Neural cell (in vitro differentiated cells): ENCODE data around the gene ABCE1. TPM values are rescaled to one million over a fixed set of nuclear protein-coding genes. Genes with fewer than 3 reads are reported as not detected.

Experiments used
- H2AFZ ChIP-seq: fragments of 200-600, 300-800 bp; sonication (generic), shearing (Covaris generic); 2 replicates; pipeline ENCODE4 v1.6.0; 2014; ENCODE audit warnings: low read depth, mild to moderate bottlenecking, antibody characterized with exemption, low read length, moderate library complexity
- H3F3A ChIP-seq: fragments of 200-600 bp; shearing (Covaris generic); 2 replicates; pipeline ENCODE4 v1.6.1; 2016; ENCODE audit warnings: mild to moderate bottlenecking, moderate library complexity, mixed read lengths, antibody characterized with exemption, low read length; ENCODE audit not compliant: insufficient read depth, poor library complexity, severe bottlenecking
- H3K27ac ChIP-seq: fragments of 200-600, 300-800 bp; sonication (generic), shearing (Covaris generic); 2 replicates; pipeline ENCODE4 v1.5.1; 2014; ENCODE audit warnings: mild to moderate bottlenecking, low read length, moderate library complexity
- H3K27me3 ChIP-seq: fragments of 300-800, 200-600 bp; sonication (generic), shearing (Covaris generic); 2 replicates; pipeline ENCODE4 v1.6.0; 2014; ENCODE audit warnings: mild to moderate bottlenecking, low read depth, low read length, moderate library complexity; ENCODE audit not compliant: insufficient read depth
- H3K36me3 ChIP-seq: fragments of 300-800, 200-600 bp; sonication (generic), shearing (Covaris generic); 2 replicates; pipeline ENCODE4 v1.5.1; 2014; ENCODE audit warnings: mild to moderate bottlenecking, antibody characterized with exemption, low read length, moderate library complexity; ENCODE audit not compliant: insufficient read depth
- H3K4me2 ChIP-seq: fragments of 300-800, 200-600 bp; sonication (generic), shearing (Covaris generic); 2 replicates; pipeline ENCODE4 v1.6.0; 2014; ENCODE audit warnings: mild to moderate bottlenecking, low read length
- H3K4me3 ChIP-seq: fragments of 300-800, 200-600 bp; sonication (generic), shearing (Covaris generic); 2 replicates; pipeline ENCODE4 v1.5.1; 2014; ENCODE audit warnings: mild to moderate bottlenecking, low read length, moderate library complexity
- H3K79me2 ChIP-seq: fragments of 200-600 bp; shearing (Covaris generic); replicated peaks from 2 replicates; pipeline ENCODE4 v1.6.0; 2014; ENCODE audit warnings: mild to moderate bottlenecking, low read length, moderate library complexity; ENCODE audit not compliant: insufficient read depth
- H3K9ac ChIP-seq: fragments of 300-800, 200-600 bp; sonication (generic), shearing (Covaris generic); 2 replicates; pipeline ENCODE4 v1.6.1; 2016; ENCODE audit warnings: mild to moderate bottlenecking, low read length, mixed read lengths
- H3K9me2 ChIP-seq: fragments of 200-600 bp; shearing (Covaris generic); 2 replicates; pipeline ENCODE4 v1.6.1; 2016; ENCODE audit warnings: mild to moderate bottlenecking, low read length, mixed read lengths; ENCODE audit not compliant: insufficient read depth
- H3K9me3 ChIP-seq: fragments of 200-600, 300-800 bp; sonication (generic), shearing (Covaris generic); 2 replicates; pipeline ENCODE4 v1.6.1; 2016; ENCODE audit warnings: mild to moderate bottlenecking, mixed run types, low read length, moderate library complexity, mixed read lengths
- H4K20me1 ChIP-seq: fragments of 200-600 bp; shearing (Covaris generic); 2 replicates; pipeline ENCODE4 v1.6.1; 2016; ENCODE audit warnings: mild to moderate bottlenecking, mixed run types; ENCODE audit not compliant: insufficient read depth
- EP300 ChIP-seq: fragments of 450-650 bp; conservative IDR thresholded peaks from 2 replicates; pipeline ENCODE4 v1.6.1; 2014; ENCODE audit warnings: antibody characterized with exemption, mild to moderate bottlenecking, moderate library complexity; ENCODE audit not compliant: poor library complexity, severe bottlenecking
- EZH2 ChIP-seq: fragments of 200-600, 300-800 bp; shearing (Covaris generic), sonication (generic); IDR thresholded peaks from 2 replicates; pipeline ENCODE4 v1.6.1; 2014; ENCODE audit warnings: antibody characterized with exemption, low read length, borderline replicate concordance, mild to moderate bottlenecking; ENCODE audit not compliant: insufficient read depth, poor library complexity, severe bottlenecking
- MXI1 ChIP-seq: fragments of 450-650 bp; conservative IDR thresholded peaks from 2 replicates; pipeline ENCODE4 v1.6.1; 2014; ENCODE audit warnings: antibody characterized with exemption, mild to moderate bottlenecking; ENCODE audit not compliant: poor library complexity, severe bottlenecking
- POLR2AphosphoS5 ChIP-seq: IDR thresholded peaks from 2 replicates; pipeline ENCODE4 v1.6.1; 2012
- RAD21 ChIP-seq: fragments of 450-650 bp; conservative IDR thresholded peaks from 2 replicates; pipeline ENCODE4 v1.6.1; 2014; ENCODE audit warnings: antibody characterized with exemption, mild to moderate bottlenecking, moderate library complexity
- SMC3 ChIP-seq: fragments of 450-650 bp; conservative IDR thresholded peaks from 2 replicates; pipeline ENCODE4 v1.6.1; 2014; ENCODE audit warnings: antibody characterized with exemption, mild to moderate bottlenecking, moderate library complexity; ENCODE audit not compliant: poor library complexity
- TAF1 ChIP-seq: IDR thresholded peaks from 2 replicates; pipeline ENCODE4 v1.6.1; 2012; ENCODE audit warnings: low read depth
- polyA plus RNA-seq: library from polyadenylated mRNA; depleted of rRNA; stranded (reverse); fragments of >200 nt; gene quantifications from 2 replicates; pipeline ENCODE4 v1.2.3, GENCODE V29; 2014
- TF ChIP-seq, protein P1 (sequence below): fragments of 450-650 bp; IDR thresholded peaks from 2 replicates; pipeline ENCODE4 v1.5.1; 2014; ENCODE audit warnings: antibody characterized with exemption, mild to moderate bottlenecking, moderate library complexity; ENCODE audit not compliant: poor library complexity, severe bottlenecking
- TF ChIP-seq, protein P2 (sequence below): IDR thresholded peaks from 2 replicates; pipeline ENCODE4 v1.6.1; 2012; ENCODE audit warnings: borderline replicate concordance

The ABCE1 gene
- polyA plus RNA-seq, 1 donor from 2014 or later, result 96.9 TPM

DNA sequence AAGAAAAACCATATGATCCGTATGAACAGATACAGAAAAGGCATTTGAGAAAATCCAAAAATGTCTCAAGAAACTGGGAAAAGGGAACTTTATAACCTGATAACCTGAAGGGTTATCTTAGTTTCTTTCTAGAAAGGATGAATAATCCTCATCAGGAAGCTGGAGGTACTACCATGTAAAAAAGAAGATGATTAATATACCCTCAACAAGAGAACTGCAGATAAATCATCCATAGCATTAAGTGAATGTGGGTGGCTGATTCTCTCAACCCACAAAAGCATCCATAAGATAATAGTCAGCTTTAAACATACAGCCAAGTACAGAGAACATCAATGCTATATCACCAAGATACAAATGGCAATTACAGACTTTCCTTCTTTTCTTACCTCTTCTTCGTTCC, 26.6 kb upstream of the ABCE1 start:
- Histone ChIP-seq H3K9ac (no peak overlapping the region), H3K4me3 (no peak overlapping the region), H4K20me1 (no peaks in the 10 kb centered on the region), H3K27me3 (no peaks in the 10 kb centered on the region), H3K9me3 (no peaks in the 10 kb centered on the region), H2AFZ (no peak overlapping the region), H3F3A (no peaks in the 10 kb centered on the region), H3K9me2 (no peaks in the 10 kb centered on the region), H3K27ac (no peak overlapping the region), H3K36me3 (no peaks in the 10 kb centered on the region), H3K79me2 (no peaks in the 10 kb centered on the region), H3K4me2 (no peak overlapping the region)
- TF ChIP-seq POLR2AphosphoS5 (no peak), SMC3 (no peak), EZH2 (no peak), RAD21 (no peak)

DNA sequence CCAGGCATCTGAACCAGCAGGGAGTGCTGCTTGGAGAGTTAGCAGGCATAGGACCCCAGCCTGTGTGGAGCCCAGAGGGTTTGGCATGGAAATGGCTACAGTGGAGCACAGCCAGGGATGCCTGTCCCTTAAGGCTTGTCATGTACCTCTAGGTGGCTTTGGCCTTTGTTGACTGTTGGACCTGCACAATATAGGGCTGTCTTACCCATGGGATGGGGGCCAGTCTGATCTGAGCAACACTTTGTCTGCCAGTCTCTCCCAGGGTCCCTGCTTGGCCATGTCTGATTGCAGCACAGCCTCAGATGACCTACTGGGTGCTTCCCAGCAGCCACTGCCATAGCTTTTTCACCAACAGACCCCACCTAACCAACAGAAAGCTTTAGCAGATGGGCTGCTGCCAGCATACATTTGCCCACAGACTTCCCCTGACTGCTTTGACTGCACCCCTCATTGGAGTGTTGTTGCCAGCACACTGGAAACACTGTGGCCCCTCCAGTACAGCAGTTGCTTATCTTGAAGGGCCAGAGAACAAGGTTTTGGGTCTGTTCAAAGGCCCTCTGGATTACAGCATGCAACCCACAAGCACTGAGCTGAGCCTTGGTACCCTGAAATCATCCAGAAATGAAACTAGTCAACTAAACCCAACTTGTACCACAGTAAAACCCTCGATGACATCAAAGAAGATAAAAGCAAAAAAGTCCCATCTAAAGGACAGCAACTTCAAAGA, 22.2 kb upstream of the ABCE1 start:
- Histone ChIP-seq H3F3A (no peaks in the 10 kb centered on the region), H3K9me2 (no peaks in the 10 kb centered on the region), H3K9ac (no peak overlapping the region), H3K4me3 (no peak overlapping the region), H2AFZ (no peak overlapping the region), H3K36me3 (no peaks in the 10 kb centered on the region), H3K9me3 (no peaks in the 10 kb centered on the region), H4K20me1 (no peaks in the 10 kb centered on the region), H3K27ac (no peak overlapping the region), H3K27me3 (no peaks in the 10 kb centered on the region), H3K79me2 (peaks cover 4% of the 10 kb centered on the region), H3K4me2 (no peak overlapping the region)
- TF ChIP-seq RAD21 (no peak), TAF1 (no peak)

DNA sequence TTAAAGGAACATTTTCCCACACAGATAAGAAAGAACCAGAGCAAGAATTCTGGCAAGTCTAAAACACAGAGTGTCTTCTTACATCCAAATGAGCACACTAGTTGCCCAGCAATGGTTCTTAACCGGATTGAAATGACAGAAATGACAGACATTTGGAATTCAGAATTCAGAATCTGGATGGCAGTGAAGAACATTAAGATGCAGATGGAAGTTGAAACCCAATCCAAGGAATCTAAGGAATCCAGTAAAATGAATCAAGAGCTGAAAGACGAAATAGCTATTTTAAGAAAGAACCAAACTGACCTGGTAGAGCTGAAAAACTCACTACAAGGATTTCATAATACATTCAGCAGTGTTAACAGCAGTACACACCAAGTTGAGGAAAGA, 21.6 kb upstream of the ABCE1 start:
- H3K9me3 ChIP-seq, result no peaks in the 10 kb centered on the region
- no peaks in the 10 kb centered on the region for H3K27me3 ChIP-seq
- H2AFZ ChIP-seq, result no peak overlapping the region
- TF ChIP-seq TAF1 (no peak), EP300 (no peak), POLR2AphosphoS5 (no peak), SMC3 (no peak), MXI1 (no peak), RAD21 (no peak), EZH2 (no peak)
- TF ChIP-seq, protein P1, sequence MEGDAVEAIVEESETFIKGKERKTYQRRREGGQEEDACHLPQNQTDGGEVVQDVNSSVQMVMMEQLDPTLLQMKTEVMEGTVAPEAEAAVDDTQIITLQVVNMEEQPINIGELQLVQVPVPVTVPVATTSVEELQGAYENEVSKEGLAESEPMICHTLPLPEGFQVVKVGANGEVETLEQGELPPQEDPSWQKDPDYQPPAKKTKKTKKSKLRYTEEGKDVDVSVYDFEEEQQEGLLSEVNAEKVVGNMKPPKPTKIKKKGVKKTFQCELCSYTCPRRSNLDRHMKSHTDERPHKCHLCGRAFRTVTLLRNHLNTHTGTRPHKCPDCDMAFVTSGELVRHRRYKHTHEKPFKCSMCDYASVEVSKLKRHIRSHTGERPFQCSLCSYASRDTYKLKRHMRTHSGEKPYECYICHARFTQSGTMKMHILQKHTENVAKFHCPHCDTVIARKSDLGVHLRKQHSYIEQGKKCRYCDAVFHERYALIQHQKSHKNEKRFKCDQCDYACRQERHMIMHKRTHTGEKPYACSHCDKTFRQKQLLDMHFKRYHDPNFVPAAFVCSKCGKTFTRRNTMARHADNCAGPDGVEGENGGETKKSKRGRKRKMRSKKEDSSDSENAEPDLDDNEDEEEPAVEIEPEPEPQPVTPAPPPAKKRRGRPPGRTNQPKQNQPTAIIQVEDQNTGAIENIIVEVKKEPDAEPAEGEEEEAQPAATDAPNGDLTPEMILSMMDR, result no peak
- TF ChIP-seq, protein P2, sequence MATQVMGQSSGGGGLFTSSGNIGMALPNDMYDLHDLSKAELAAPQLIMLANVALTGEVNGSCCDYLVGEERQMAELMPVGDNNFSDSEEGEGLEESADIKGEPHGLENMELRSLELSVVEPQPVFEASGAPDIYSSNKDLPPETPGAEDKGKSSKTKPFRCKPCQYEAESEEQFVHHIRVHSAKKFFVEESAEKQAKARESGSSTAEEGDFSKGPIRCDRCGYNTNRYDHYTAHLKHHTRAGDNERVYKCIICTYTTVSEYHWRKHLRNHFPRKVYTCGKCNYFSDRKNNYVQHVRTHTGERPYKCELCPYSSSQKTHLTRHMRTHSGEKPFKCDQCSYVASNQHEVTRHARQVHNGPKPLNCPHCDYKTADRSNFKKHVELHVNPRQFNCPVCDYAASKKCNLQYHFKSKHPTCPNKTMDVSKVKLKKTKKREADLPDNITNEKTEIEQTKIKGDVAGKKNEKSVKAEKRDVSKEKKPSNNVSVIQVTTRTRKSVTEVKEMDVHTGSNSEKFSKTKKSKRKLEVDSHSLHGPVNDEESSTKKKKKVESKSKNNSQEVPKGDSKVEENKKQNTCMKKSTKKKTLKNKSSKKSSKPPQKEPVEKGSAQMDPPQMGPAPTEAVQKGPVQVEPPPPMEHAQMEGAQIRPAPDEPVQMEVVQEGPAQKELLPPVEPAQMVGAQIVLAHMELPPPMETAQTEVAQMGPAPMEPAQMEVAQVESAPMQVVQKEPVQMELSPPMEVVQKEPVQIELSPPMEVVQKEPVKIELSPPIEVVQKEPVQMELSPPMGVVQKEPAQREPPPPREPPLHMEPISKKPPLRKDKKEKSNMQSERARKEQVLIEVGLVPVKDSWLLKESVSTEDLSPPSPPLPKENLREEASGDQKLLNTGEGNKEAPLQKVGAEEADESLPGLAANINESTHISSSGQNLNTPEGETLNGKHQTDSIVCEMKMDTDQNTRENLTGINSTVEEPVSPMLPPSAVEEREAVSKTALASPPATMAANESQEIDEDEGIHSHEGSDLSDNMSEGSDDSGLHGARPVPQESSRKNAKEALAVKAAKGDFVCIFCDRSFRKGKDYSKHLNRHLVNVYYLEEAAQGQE, result no peak
- H3K79me2 ChIP-seq, result peaks cover 4% of the 10 kb centered on the region
- H4K20me1 ChIP-seq, result no peaks in the 10 kb centered on the region
- no peak overlapping the region for H3K4me2 ChIP-seq
- H3K9me2 ChIP-seq, result no peaks in the 10 kb centered on the region
- no peak overlapping the region for H3K4me3 ChIP-seq
- H3K27ac ChIP-seq, result no peak overlapping the region
- no peak overlapping the region for H3K9ac ChIP-seq
- H3K36me3 ChIP-seq, result no peaks in the 10 kb centered on the region
- H3F3A ChIP-seq, result no peaks in the 10 kb centered on the region
